Lower lobe of right lung (tissue), 2 donors: Measurements from ENCODE around the gene HHIP. TPM values are rescaled to one million over a fixed set of nuclear protein-coding genes. Genes with fewer than 3 reads are reported as not detected.
"Not testable (repeated sequence)": the region's sequence is repeated elsewhere in the genome, so short reads cannot be mapped to it uniquely, and the experiment has no call there.

Source experiments
- ATAC-seq, 2 donors: fragments of 200-7000 bp; cut with Tn5 transposase; one replicate each; pipeline ENCODE4 v1.9.1; 2020 to 2022; ENCODE audit warnings: mild to moderate bottlenecking in 2 of 2, moderate library complexity in 2 of 2
- DNase-seq: peaks from one replicate; pipeline ENCODE4 v3.0.0-alpha.2; 2020
- H3K27ac ChIP-seq: fragments of 200-600 bp; one replicate; pipeline ENCODE4 v1.8.0; 2022
- H3K27me3 ChIP-seq: fragments of 200-600 bp; one replicate; pipeline ENCODE4 v1.8.0; 2022; ENCODE audit warnings: low read depth
- H3K36me3 ChIP-seq: fragments of 200-600 bp; one replicate; pipeline ENCODE4 v1.8.0; 2022; ENCODE audit warnings: mild to moderate bottlenecking
- H3K4me1 ChIP-seq: fragments of 200-600 bp; one replicate; pipeline ENCODE4 v1.8.0; 2022
- H3K4me3 ChIP-seq: fragments of 200-600 bp; one replicate; pipeline ENCODE4 v1.8.0; 2022; ENCODE audit warnings: mild to moderate bottlenecking
- H3K9me3 ChIP-seq: fragments of 200-600 bp; one replicate; pipeline ENCODE4 v1.8.0; 2022
- intact Hi-C: fragments of 100-400 bp; cut with DNase I; formaldehyde crosslinking; loops from one replicate; pipeline ENCODE4 v1.11.0; 2022
- total RNA-seq: library from RNA; stranded (reverse); fragmentation: NEBNext Ultra II Directional; extraction: Animal tissue kit (Norgen Biotek cat#: 25700); gene quantifications from one replicate; pipeline ENCODE4 v1.2.1, GENCODE V29; 2021
- TF ChIP-seq, protein P1 (sequence below): fragments of 200-600 bp; IDR thresholded peaks from one replicate; pipeline ENCODE4 v1.8.0; 2022; ENCODE audit warnings: antibody characterized with exemption, mild to moderate bottlenecking
- donor health status: DM: no; HTN: yes; CAD: no; lungs with severe emphysema.

HHIP gene
- total RNA-seq, 1 donor from 2014 or later, result 172 TPM

DNA sequence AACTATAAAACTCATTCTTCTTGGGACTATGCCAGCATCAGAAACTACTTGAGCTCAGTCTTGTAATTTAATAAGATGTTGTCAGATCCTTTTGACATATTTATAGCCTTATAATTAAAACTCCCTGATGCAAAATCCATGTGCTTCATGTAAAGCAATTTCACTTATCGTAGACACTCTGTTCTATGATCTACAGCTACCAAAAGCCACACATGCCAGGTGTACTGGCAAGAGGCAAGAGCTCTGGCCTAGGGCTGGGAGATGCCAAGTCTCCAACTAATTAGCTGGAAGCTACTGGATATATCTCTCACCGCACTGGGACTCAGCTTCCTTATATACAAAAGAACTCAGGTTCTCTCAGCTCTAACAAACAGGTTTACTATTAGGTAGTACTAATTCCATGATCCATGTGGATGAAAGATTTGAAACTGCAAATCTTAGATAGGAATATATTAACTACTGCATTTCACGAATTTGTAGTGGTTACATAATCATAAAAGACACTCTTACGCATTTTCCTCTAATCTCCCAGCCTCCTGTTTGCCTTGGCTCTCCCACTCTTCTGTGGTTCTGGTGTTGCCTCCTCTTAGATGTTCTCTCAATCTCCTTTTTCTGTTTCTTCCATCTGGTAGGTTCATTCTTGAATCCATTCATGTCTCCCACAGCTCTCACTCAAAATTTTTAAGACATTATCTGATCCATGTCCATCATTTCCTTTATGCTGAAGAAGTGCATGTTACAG, 103.0 kb downstream of the HHIP start:
- no peak for DNase-seq
- no peak for ATAC-seq
- Histone ChIP-seq H3K4me1 (no peaks in the 10 kb centered on the region), H3K27me3 (no peaks in the 10 kb centered on the region), H3K36me3 (no peaks in the 10 kb centered on the region), H3K9me3 (no peaks in the 10 kb centered on the region), H3K4me3 (no peak overlapping the region), H3K27ac (no peak overlapping the region)
- TF ChIP-seq, protein P1, sequence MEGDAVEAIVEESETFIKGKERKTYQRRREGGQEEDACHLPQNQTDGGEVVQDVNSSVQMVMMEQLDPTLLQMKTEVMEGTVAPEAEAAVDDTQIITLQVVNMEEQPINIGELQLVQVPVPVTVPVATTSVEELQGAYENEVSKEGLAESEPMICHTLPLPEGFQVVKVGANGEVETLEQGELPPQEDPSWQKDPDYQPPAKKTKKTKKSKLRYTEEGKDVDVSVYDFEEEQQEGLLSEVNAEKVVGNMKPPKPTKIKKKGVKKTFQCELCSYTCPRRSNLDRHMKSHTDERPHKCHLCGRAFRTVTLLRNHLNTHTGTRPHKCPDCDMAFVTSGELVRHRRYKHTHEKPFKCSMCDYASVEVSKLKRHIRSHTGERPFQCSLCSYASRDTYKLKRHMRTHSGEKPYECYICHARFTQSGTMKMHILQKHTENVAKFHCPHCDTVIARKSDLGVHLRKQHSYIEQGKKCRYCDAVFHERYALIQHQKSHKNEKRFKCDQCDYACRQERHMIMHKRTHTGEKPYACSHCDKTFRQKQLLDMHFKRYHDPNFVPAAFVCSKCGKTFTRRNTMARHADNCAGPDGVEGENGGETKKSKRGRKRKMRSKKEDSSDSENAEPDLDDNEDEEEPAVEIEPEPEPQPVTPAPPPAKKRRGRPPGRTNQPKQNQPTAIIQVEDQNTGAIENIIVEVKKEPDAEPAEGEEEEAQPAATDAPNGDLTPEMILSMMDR, result no peak
- intact Hi-C loops, result no loop called here

DNA sequence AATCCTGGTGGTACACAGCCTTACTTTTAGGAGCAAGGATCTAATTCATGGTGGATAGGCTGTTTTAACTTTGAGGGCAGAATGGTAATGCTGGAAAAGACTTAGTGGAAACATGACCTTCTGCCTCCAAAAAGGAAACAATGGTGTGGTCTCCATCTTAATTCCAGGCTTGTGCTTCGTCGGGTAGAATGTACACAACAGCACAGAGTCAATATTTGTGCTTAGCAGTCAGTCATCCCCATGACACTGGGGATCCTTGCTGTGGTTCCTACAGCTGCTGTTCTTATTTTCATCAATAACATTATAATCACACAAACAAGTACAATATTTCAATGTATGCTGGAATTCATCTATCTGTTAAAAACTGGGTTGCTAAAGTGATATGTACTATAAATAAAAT, 104.4 kb downstream of the HHIP start:
- intact Hi-C loops, result no loop called here
- Histone ChIP-seq H3K36me3 (no peaks in the 10 kb centered on the region), H3K27me3 (no peaks in the 10 kb centered on the region), H3K27ac (no peak overlapping the region), H3K4me1 (no peaks in the 10 kb centered on the region), H3K4me3 (no peak overlapping the region), H3K9me3 (no peaks in the 10 kb centered on the region)
- DNase-seq (no peak), ATAC-seq (no peak)
- TF ChIP-seq, protein P1, result no peak

DNA sequence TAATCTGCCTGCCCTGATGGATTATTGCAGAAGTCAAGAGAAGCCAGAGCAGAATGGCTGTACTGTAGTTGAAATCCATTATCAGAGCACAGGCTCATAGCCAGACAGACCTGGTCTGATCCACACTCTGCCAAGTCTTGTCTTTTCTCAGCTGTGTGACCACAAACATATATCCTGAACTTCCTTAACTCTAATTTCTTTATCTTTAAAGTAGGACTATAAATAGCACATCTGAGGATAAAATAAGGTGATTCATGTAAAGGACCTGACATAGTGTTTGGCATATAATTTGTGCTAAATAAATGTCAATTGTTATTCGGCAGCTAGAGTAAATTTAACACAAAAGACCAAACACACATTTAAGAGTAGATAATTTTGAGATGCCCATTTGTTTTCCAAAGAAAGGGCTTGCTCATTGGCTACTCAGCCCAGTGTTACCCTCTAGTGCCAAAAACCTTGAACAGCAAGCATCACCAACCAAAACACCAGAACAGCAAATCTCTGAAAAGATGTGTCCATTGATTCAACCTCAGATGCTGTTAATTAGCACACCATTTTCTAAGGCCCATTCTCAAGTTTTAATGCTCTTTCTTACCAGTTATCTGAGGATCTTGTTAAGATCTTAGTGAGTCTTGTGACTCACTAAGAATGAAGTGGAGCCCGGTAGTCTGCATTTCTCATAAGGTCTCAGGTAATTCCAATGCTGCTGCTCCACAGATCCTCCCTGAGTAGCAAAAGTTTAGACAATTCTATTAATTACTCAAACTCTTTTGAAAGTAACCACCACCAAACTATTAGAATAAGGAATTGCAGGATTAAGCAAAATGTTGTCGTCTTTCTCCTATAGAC, 108.8 kb downstream of the HHIP start:
- ATAC-seq, result no peak
- H3K4me3 ChIP-seq, result no peak overlapping the region

DNA sequence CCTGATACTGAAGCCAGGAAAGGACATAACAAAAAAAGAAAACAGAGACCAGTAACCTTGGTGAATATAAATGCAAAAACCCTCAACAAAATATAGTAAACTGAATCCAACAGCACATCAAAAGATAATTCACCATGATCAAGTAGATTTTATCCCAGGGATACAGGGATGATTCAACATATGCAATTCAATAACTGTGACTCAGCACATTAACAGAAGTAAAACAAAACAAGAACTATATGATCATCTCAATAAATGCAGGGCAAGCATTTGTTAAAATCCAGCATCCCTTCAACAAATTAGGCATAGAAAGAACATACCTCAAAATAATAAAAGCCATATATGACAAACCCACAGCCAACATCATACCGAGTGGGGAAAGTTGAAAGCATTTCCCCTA, 112.0 kb downstream of the HHIP start:
- TF ChIP-seq, protein P1, result no peak
- H3K4me3 ChIP-seq, result no peak overlapping the region
- ATAC-seq (no peak), DNase-seq (no peak)
- H3K27me3 ChIP-seq, result no peaks in the 10 kb centered on the region
- H3K36me3 ChIP-seq, result no peaks in the 10 kb centered on the region
- no peak overlapping the region for H3K27ac ChIP-seq
- intact Hi-C loops, result no loop called here
- no peaks in the 10 kb centered on the region for H3K9me3 ChIP-seq
- H3K4me1 ChIP-seq, result no peaks in the 10 kb centered on the region

More for the DNA sequence above, 108.8 kb downstream of the HHIP start:
- H3K36me3 ChIP-seq, result no peaks in the 10 kb centered on the region
- TF ChIP-seq, protein P1, result no peak
- no peaks in the 10 kb centered on the region for H3K27me3 ChIP-seq
- no peaks in the 10 kb centered on the region for H3K9me3 ChIP-seq
- H3K4me1 ChIP-seq, result no peaks in the 10 kb centered on the region
- intact Hi-C loops, result no loop called here
- DNase-seq, result no peak
- H3K27ac ChIP-seq, result no peak overlapping the region

DNA sequence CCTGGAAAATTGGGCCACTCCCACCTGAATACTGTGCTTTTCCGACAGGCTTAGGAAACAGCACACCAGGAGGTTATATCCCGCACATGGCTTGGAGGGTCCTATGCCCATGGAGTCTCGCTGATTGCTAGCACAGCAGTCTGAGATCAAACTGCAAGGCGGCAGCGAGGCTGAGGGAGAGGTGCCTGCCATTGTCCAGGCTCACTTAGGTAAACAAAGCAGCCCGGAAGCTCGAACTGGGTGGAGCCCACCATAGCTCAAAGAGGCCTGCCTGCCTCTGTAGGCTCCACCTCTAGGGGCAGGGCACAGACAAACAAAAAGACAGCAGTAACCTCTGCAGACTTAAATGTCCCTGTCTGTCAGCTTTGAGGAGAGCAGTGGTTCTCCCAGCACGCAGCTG, 122.9 kb downstream of the HHIP start:
- H3K9me3 ChIP-seq, intact Hi-C loops, H3K27ac ChIP-seq, ATAC-seq, DNase-seq, H3K36me3 ChIP-seq, H3K27me3 ChIP-seq, H3K4me1 ChIP-seq, H3K4me3 ChIP-seq: not testable (repeated sequence)

DNA sequence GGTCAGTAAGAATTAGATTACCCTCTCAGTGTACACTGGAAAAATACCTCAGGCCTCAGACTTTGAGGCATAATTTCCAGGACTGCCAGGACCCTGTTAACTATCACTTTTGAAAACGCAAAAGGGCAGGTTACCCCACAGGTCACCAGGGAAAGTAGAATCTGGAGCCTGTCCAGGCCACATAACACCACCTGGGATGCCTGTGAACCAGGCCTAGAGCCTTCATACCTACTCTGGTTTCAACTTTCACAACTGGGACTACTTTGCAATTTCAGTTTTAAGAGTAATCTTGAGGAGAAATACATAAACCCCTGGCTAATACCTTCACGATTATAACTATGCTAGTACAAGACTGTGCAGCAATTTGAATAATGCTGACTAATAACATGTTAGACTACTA, 132.4 kb downstream of the HHIP start:
- TF ChIP-seq, protein P1, result no peak
- no peak for DNase-seq
- intact Hi-C loops, result no loop called here
- Histone ChIP-seq H3K9me3 (no peaks in the 10 kb centered on the region), H3K27ac (no peak overlapping the region), H3K36me3 (no peaks in the 10 kb centered on the region), H3K4me3 (no peak overlapping the region), H3K27me3 (no peaks in the 10 kb centered on the region), H3K4me1 (no peaks in the 10 kb centered on the region)
- ATAC-seq, result no peak
